ENCODE measurements around the gene ATP2A2.
"Not testable (repeated sequence)": the region's sequence is repeated elsewhere in the genome, so short reads cannot be mapped to it uniquely, and the experiment has no call there.

The ATP2A2 gene

GRCh38 chr12:110366321-110367142, 85.5 kb downstream of the ATP2A2 start:
- no peaks in the 10 kb centered on the region for H3K79me2 ChIP-seq (ENCODE audit: control insufficient read depth, insufficient read depth, low read length, unreplicated experiment)
- H2AFZ ChIP-seq (ENCODE audit: low read length, unreplicated experiment): no peak overlapping the region
- H3K27me3 ChIP-seq (ENCODE audit: insufficient read depth, low read length): no peaks in the 10 kb centered on the region
- H3K4me3 ChIP-seq (ENCODE audit: low read depth, low read length): no peak overlapping the region
- no peak overlapping the region for H3K27ac ChIP-seq (ENCODE audit: low read depth, low read length)
- H3K36me3 ChIP-seq (ENCODE audit: insufficient read depth, low read length): no peaks in the 10 kb centered on the region
- no peaks in the 10 kb centered on the region for H3K4me1 ChIP-seq (ENCODE audit: control insufficient read depth, insufficient read depth, low read length, unreplicated experiment)

GRCh38 chr12:110367181-110367864, 86.3 kb downstream of the ATP2A2 start:
- Histone ChIP-seq H3K36me3 (ENCODE audit: insufficient read depth, low read length) (no peaks in the 10 kb centered on the region), H3K27me3 (ENCODE audit: insufficient read depth, low read length) (no peaks in the 10 kb centered on the region), H3K4me3 (ENCODE audit: low read depth, low read length) (no peak overlapping the region), H3K4me1 (ENCODE audit: control insufficient read depth, insufficient read depth, low read length, unreplicated experiment) (no peaks in the 10 kb centered on the region), H3K27ac (ENCODE audit: low read depth, low read length) (no peak overlapping the region), H3K79me2 (ENCODE audit: control insufficient read depth, insufficient read depth, low read length, unreplicated experiment) (no peaks in the 10 kb centered on the region), H2AFZ (ENCODE audit: low read length, unreplicated experiment) (no peak overlapping the region)

GRCh38 chr12:110369992-110370391, 88.9 kb downstream of the ATP2A2 start:
- no peak overlapping the region for H3K27ac ChIP-seq (ENCODE audit: low read depth, low read length)
- H3K79me2 ChIP-seq (ENCODE audit: control insufficient read depth, insufficient read depth, low read length, unreplicated experiment): no peaks in the 10 kb centered on the region
- no peak overlapping the region for H2AFZ ChIP-seq (ENCODE audit: low read length, unreplicated experiment)
- H3K36me3 ChIP-seq (ENCODE audit: insufficient read depth, low read length): 0 out of 2 replicates have a peak, but pooled peaks cover 6% of the 10 kb centered on the region
- no peaks in the 10 kb centered on the region for H3K27me3 ChIP-seq (ENCODE audit: insufficient read depth, low read length)
- H3K4me3 ChIP-seq (ENCODE audit: low read depth, low read length): no peak overlapping the region
- H3K4me1 ChIP-seq (ENCODE audit: control insufficient read depth, insufficient read depth, low read length, unreplicated experiment): no peaks in the 10 kb centered on the region

GRCh38 chr12:110370732-110371231, 89.7 kb downstream of the ATP2A2 start:
- no peaks in the 10 kb centered on the region for H3K4me1 ChIP-seq (ENCODE audit: control insufficient read depth, insufficient read depth, low read length, unreplicated experiment)
- no peaks in the 10 kb centered on the region for H3K27me3 ChIP-seq (ENCODE audit: insufficient read depth, low read length)
- H3K4me3 ChIP-seq (ENCODE audit: low read depth, low read length): no peak overlapping the region
- peaks cover 10% of the 10 kb centered on the region; the same call in 1 of the 2 replicates for H3K36me3 ChIP-seq (ENCODE audit: insufficient read depth, low read length)
- H3K27ac ChIP-seq (ENCODE audit: low read depth, low read length): no peak overlapping the region
- no peaks in the 10 kb centered on the region for H3K79me2 ChIP-seq (ENCODE audit: control insufficient read depth, insufficient read depth, low read length, unreplicated experiment)
- no peak overlapping the region for H2AFZ ChIP-seq (ENCODE audit: low read length, unreplicated experiment)

- H3K27me3 ChIP-seq (ENCODE audit: insufficient read depth, low read length): no peaks in the 10 kb centered on the region
- no peak overlapping the region for H3K4me3 ChIP-seq (ENCODE audit: low read depth, low read length)
- H3K4me1 ChIP-seq (ENCODE audit: control insufficient read depth, insufficient read depth, low read length, unreplicated experiment): no peaks in the 10 kb centered on the region
- H3K79me2 ChIP-seq (ENCODE audit: control insufficient read depth, insufficient read depth, low read length, unreplicated experiment): no peaks in the 10 kb centered on the region
- H2AFZ ChIP-seq (ENCODE audit: low read length, unreplicated experiment): no peak overlapping the region
- H3K27ac ChIP-seq (ENCODE audit: low read depth, low read length): no peak overlapping the region
- H3K36me3 ChIP-seq (ENCODE audit: insufficient read depth, low read length): peaks cover 12% of the 10 kb centered on the region; the same call in 1 of the 2 replicates
Measured at GRCh38 chr12:110371408-110372055, 90.5 kb downstream of the ATP2A2 start.

- no peaks in the 10 kb centered on the region for H3K4me1 ChIP-seq (ENCODE audit: control insufficient read depth, insufficient read depth, low read length, unreplicated experiment)
- H2AFZ ChIP-seq (ENCODE audit: low read length, unreplicated experiment): no peak overlapping the region
- no peak overlapping the region for H3K27ac ChIP-seq (ENCODE audit: low read depth, low read length)
- H3K4me3 ChIP-seq (ENCODE audit: low read depth, low read length): no peak overlapping the region
- no peaks in the 10 kb centered on the region for H3K79me2 ChIP-seq (ENCODE audit: control insufficient read depth, insufficient read depth, low read length, unreplicated experiment)
- H3K36me3 ChIP-seq (ENCODE audit: insufficient read depth, low read length): peaks cover 12% of the 10 kb centered on the region; the same call in 1 of the 2 replicates
- H3K27me3 ChIP-seq (ENCODE audit: insufficient read depth, low read length): no peaks in the 10 kb centered on the region
Measured at GRCh38 chr12:110372056-110372425, 91.0 kb downstream of the ATP2A2 start.

GRCh38 chr12:110373025-110373424, 92.0 kb downstream of the ATP2A2 start:
- Histone ChIP-seq H3K36me3 (ENCODE audit: insufficient read depth, low read length) (peaks cover 20% of the 10 kb centered on the region; the same call in 1 of the 2 replicates), H3K79me2 (ENCODE audit: control insufficient read depth, insufficient read depth, low read length, unreplicated experiment) (no peaks in the 10 kb centered on the region), H3K27me3 (ENCODE audit: insufficient read depth, low read length) (no peaks in the 10 kb centered on the region), H3K4me1 (ENCODE audit: control insufficient read depth, insufficient read depth, low read length, unreplicated experiment) (no peaks in the 10 kb centered on the region), H2AFZ (ENCODE audit: low read length, unreplicated experiment) (no peak overlapping the region), H3K4me3 (ENCODE audit: low read depth, low read length) (no peak overlapping the region), H3K27ac (ENCODE audit: low read depth, low read length) (no peak overlapping the region)

- Histone ChIP-seq H3K27me3 (ENCODE audit: insufficient read depth, low read length) (no peaks in the 10 kb centered on the region), H2AFZ (ENCODE audit: low read length, unreplicated experiment) (no peak overlapping the region), H3K4me3 (ENCODE audit: low read depth, low read length) (no peak overlapping the region), H3K79me2 (ENCODE audit: control insufficient read depth, insufficient read depth, low read length, unreplicated experiment) (no peaks in the 10 kb centered on the region), H3K36me3 (ENCODE audit: insufficient read depth, low read length) (peaks cover 20% of the 10 kb centered on the region; the same call in 1 of the 2 replicates), H3K4me1 (ENCODE audit: control insufficient read depth, insufficient read depth, low read length, unreplicated experiment) (no peaks in the 10 kb centered on the region), H3K27ac (ENCODE audit: low read depth, low read length) (no peak overlapping the region)
Measured at GRCh38 chr12:110373425-110373824, 92.4 kb downstream of the ATP2A2 start.

GRCh38 chr12:110373962-110374611, 93.0 kb downstream of the ATP2A2 start:
- H3K27ac ChIP-seq (ENCODE audit: low read depth, low read length): no peak overlapping the region
- peaks cover 20% of the 10 kb centered on the region; the same call in 1 of the 2 replicates for H3K36me3 ChIP-seq (ENCODE audit: insufficient read depth, low read length)
- H3K79me2 ChIP-seq (ENCODE audit: control insufficient read depth, insufficient read depth, low read length, unreplicated experiment): no peaks in the 10 kb centered on the region
- no peaks in the 10 kb centered on the region for H3K27me3 ChIP-seq (ENCODE audit: insufficient read depth, low read length)
- no peaks in the 10 kb centered on the region for H3K4me1 ChIP-seq (ENCODE audit: control insufficient read depth, insufficient read depth, low read length, unreplicated experiment)
- no peak overlapping the region for H3K4me3 ChIP-seq (ENCODE audit: low read depth, low read length)
- H2AFZ ChIP-seq (ENCODE audit: low read length, unreplicated experiment): no peak overlapping the region

GRCh38 chr12:110378131-110378790, 97.2 kb downstream of the ATP2A2 start:
- H2AFZ ChIP-seq (ENCODE audit: low read length, unreplicated experiment); H3K27me3 ChIP-seq (ENCODE audit: insufficient read depth, low read length); H3K4me3 ChIP-seq (ENCODE audit: low read depth, low read length); H3K27ac ChIP-seq (ENCODE audit: low read depth, low read length); H3K79me2 ChIP-seq (ENCODE audit: control insufficient read depth, insufficient read depth, low read length, unreplicated experiment); H3K4me1 ChIP-seq (ENCODE audit: control insufficient read depth, insufficient read depth, low read length, unreplicated experiment): not testable (repeated sequence)
- peaks cover 40% of the 10 kb centered on the region for H3K36me3 ChIP-seq (ENCODE audit: insufficient read depth, low read length)
